SK-N-SH (cell line): ENCODE results near the gene NFATC4. TPM values are rescaled to one million over a fixed set of nuclear protein-coding genes. Genes with fewer than 3 reads are reported as not detected.

ENCODE experiments used
- CTCF ChIA-PET: fragments of 300-600, 350-600 bp; formaldehyde crosslinking; extraction: SDS; loops from one replicate; lab custom pipeline; 2021; lab: Yijun Ruan, JAX
- POLR2A ChIA-PET: fragments of 350-600 bp; sonication (Branson Sonifier 250); formaldehyde crosslinking; extraction: SDS; loops from one replicate; lab custom pipeline; 2020; ENCODE audit warnings: antibody characterized with exemption, inconsistent platforms; lab: Yijun Ruan, JAX
- DNase-seq: peaks from one replicate; pipeline ENCODE4 v3.0.0; 2012
- H2AFZ ChIP-seq: fragments of 200-600 bp; sonication (generic); 2 replicates; pipeline ENCODE4 v1.8.1; 2016; ENCODE audit warnings: antibody characterized with exemption, mild to moderate bottlenecking, low read depth
- H3F3A ChIP-seq: fragments of 200-600 bp; sonication (generic); replicated peaks from 2 replicates; pipeline ENCODE3; 2016; ENCODE audit warnings: antibody characterized with exemption, mild to moderate bottlenecking; ENCODE audit not compliant: insufficient read depth
- H3K27ac ChIP-seq, 2 experiments: fragments of 200-500 bp in 1 of 2; fragments of 200-600 bp in 1 of 2; sonication (Bioruptor generic) in 1 of 2; sonication (generic), shearing (Covaris generic) in 1 of 2; 2 replicates each; pipeline versions ENCODE4 v1.5.1 to v1.6.1; 2014 to 2016; ENCODE audit warnings: low read depth in 2 of 2, inconsistent platforms in 1 of 2, low read length in 1 of 2, mild to moderate bottlenecking in 1 of 2, mixed read lengths in 1 of 2
- H3K27me3 ChIP-seq: fragments of 200-600 bp; sonication (generic), shearing (Covaris generic); 2 replicates; pipeline ENCODE4 v1.6.1; 2016; ENCODE audit warnings: mixed run types; ENCODE audit not compliant: insufficient read depth
- H3K36me3 ChIP-seq, 2 experiments: fragments of 200-500 bp in 1 of 2; fragments of 200-600 bp in 1 of 2; sonication (Bioruptor generic) in 1 of 2; sonication (generic) in 1 of 2; replicated peaks in 1 of 2; 2 replicates each; pipeline versions ENCODE3 to v1.5.1; 2014 to 2016; ENCODE audit warnings: low read length in 1 of 2, mild to moderate bottlenecking in 1 of 2; ENCODE audit not compliant: insufficient read depth in 2 of 2, control insufficient read depth in 1 of 2
- H3K4me1 ChIP-seq, 2 experiments: fragments of 200-500 bp in 1 of 2; fragments of 200-600 bp in 1 of 2; sonication (Bioruptor generic) in 1 of 2; sonication (generic), shearing (Covaris generic) in 1 of 2; 2 replicates each; pipeline versions ENCODE4 v1.5.1 to v1.6.1; 2014 to 2016; ENCODE audit warnings: low read depth in 1 of 2, low read length in 1 of 2, mixed run types in 1 of 2; ENCODE audit not compliant: insufficient read depth in 2 of 2, control insufficient read depth in 1 of 2
- H3K4me2 ChIP-seq: fragments of 200-600 bp; sonication (generic), shearing (Covaris generic); 2 replicates; pipeline ENCODE4 v1.6.1; 2017; ENCODE audit warnings: mixed run types
- H3K4me3 ChIP-seq, 2 experiments: fragments of 200-500 bp in 1 of 2; fragments of 200-600 bp in 1 of 2; sonication (Bioruptor generic) in 1 of 2; sonication (generic), shearing (Covaris generic) in 1 of 2; 2 replicates each; pipeline versions ENCODE4 v1.5.1 to v1.8.1; 2014 to 2016; ENCODE audit warnings: low read depth in 2 of 2, inconsistent platforms in 1 of 2, low read length in 1 of 2, mild to moderate bottlenecking in 1 of 2, mixed read lengths in 1 of 2, moderate library complexity in 1 of 2
- H3K79me2 ChIP-seq: fragments of 200-600 bp; sonication (generic); 2 replicates; pipeline ENCODE4 v1.8.1; 2017; ENCODE audit warnings: mild to moderate bottlenecking; ENCODE audit not compliant: insufficient read depth
- H3K9ac ChIP-seq: fragments of 200-600 bp; sonication (generic); 2 replicates; pipeline ENCODE4 v1.6.1; 2017; ENCODE audit warnings: mixed run types
- H3K9me2 ChIP-seq: fragments of 200-600 bp; sonication (generic); 2 replicates; pipeline ENCODE4 v1.6.1; 2017; ENCODE audit warnings: mixed run types
- H3K9me3 ChIP-seq: fragments of 200-600 bp; sonication (generic); 2 replicates; pipeline ENCODE4 v1.6.1; 2017; ENCODE audit warnings: mixed run types, mild to moderate bottlenecking, moderate library complexity
- H4K20me1 ChIP-seq: fragments of 200-600 bp; sonication (generic); 2 replicates; pipeline ENCODE4 v1.6.1; 2017; ENCODE audit warnings: mild to moderate bottlenecking, mixed run types; ENCODE audit not compliant: insufficient read depth
- CHD2 ChIP-seq: fragments of 150-350 bp; IDR thresholded peaks from 2 replicates; pipeline ENCODE4 v1.6.1; 2018; ENCODE audit warnings: low read length; ENCODE audit not compliant: partially characterized antibody
- CTCF ChIP-seq: fragments of 200-600 bp; sonication (generic); IDR thresholded peaks from 2 replicates; pipeline ENCODE4 v1.6.1; 2017; ENCODE audit warnings: antibody characterized with exemption, mild to moderate bottlenecking, moderate library complexity
- ELF1 ChIP-seq: IDR thresholded peaks from 2 replicates; pipeline ENCODE4 v1.4.0; 2012
- FOXJ3 ChIP-seq: sonication (generic); formaldehyde crosslinking; IDR thresholded peaks from 2 replicates; pipeline ENCODE4 v1.5.1; 2020; ENCODE audit warnings: mild to moderate bottlenecking, missing genetic modification reagents
- GATA2 ChIP-seq: sonication (generic); formaldehyde crosslinking; IDR thresholded peaks from 2 replicates; pipeline ENCODE4 v1.5.0; 2020; ENCODE audit warnings: mild to moderate bottlenecking, missing genetic modification reagents
- JUND ChIP-seq: IDR thresholded peaks from 2 replicates; pipeline ENCODE4 v1.4.0; 2012
- MEF2A ChIP-seq: IDR thresholded peaks from 2 replicates; pipeline ENCODE4 v1.4.0; 2012; ENCODE audit warnings: low read depth, borderline replicate concordance
- NFIC ChIP-seq: IDR thresholded peaks from 2 replicates; pipeline ENCODE4 v1.4.0; 2012; ENCODE audit warnings: borderline replicate concordance
- PBX3 ChIP-seq: IDR thresholded peaks from 2 replicates; pipeline ENCODE4; 2012
- POLR2AphosphoS5 ChIP-seq: IDR thresholded peaks from 2 replicates; pipeline ENCODE4 v1.6.1; 2012; ENCODE audit warnings: low read depth, low read length
- RAD21 ChIP-seq: IDR thresholded peaks from 2 replicates; pipeline ENCODE4 v1.6.1; 2012; ENCODE audit warnings: mild to moderate bottlenecking, low read length
- RFX5 ChIP-seq: IDR thresholded peaks from 2 replicates; pipeline ENCODE4 v1.6.1; 2012; ENCODE audit warnings: mild to moderate bottlenecking, improper control_type of control experiment, low read length
- RXRA ChIP-seq: IDR thresholded peaks from 2 replicates; pipeline ENCODE4 v1.4.0; 2012; ENCODE audit warnings: low read depth, mild to moderate bottlenecking, borderline replicate concordance
- TEAD4 ChIP-seq: IDR thresholded peaks from 2 replicates; pipeline ENCODE4 v1.4.0; 2012; ENCODE audit warnings: mild to moderate bottlenecking, borderline replicate concordance; ENCODE audit not compliant: insufficient read depth
- USF1 ChIP-seq: IDR thresholded peaks from 2 replicates; pipeline ENCODE4 v1.4.0; 2012; ENCODE audit warnings: low read depth, borderline replicate concordance
- USF2 ChIP-seq: fragments of 150-350 bp; IDR thresholded peaks from 2 replicates; pipeline ENCODE4 v1.6.1; 2017; ENCODE audit warnings: antibody characterized with exemption, low read length, low read depth, borderline replicate concordance
- YY1 ChIP-seq: IDR thresholded peaks from 2 replicates; pipeline ENCODE4 v1.4.0; 2012; ENCODE audit warnings: low read depth, mild to moderate bottlenecking
- ZBTB33 ChIP-seq: IDR thresholded peaks from 2 replicates; pipeline ENCODE4 v1.4.0; 2012; ENCODE audit warnings: low read depth, borderline replicate concordance
- WGBS: methylation state at CpG from one replicate; pipeline ENCODE4 v1.1.6; 2017; ENCODE audit warnings: low lambda C conversion rate; 5-methylcytosine and 5-hydroxymethylcytosine counted together
- polyA plus RNA-seq, 3 experiments: library from polyadenylated mRNA; depleted of rRNA; stranded (reverse); fragments of >200 nt; gene quantifications; 2 replicates each; pipeline ENCODE4 v1.2.3, GENCODE V29; 2012

The NFATC4 gene
- polyA plus RNA-seq, 1 of the 3 experiments (the other 2 are of a cell fraction) = 25.3 TPM

- Histone ChIP-seq H3K27me3 (no peaks in the 10 kb centered on the region), H3K4me2 (no peak overlapping the region), H3K9ac (no peak overlapping the region), H3K36me3 (no peaks in the 10 kb centered on the region), H3K9me3 (no peaks in the 10 kb centered on the region), H3K4me3 (no peak overlapping the region), H2AFZ (no peak overlapping the region), H3K79me2 (no peaks in the 10 kb centered on the region), H3F3A (peaks cover 13% of the 10 kb centered on the region), H4K20me1 (no peaks in the 10 kb centered on the region)
- DNase-seq = no peak
- POLR2A ChIA-PET = interaction anchor here (0.8 kb wide), 1 partner anchor 23 kb away, joined by 3 read pairs; no protein-coding TSS in a partner anchor
- TF ChIP-seq USF2 = no peak
- peak; percentile 51; the same call in 1 of the 2 replicates for TF ChIP-seq USF1
- TF ChIP-seq, all 33 proteins: peak for 1
- no peak overlapping the region for H3K27ac ChIP-seq
- H3K9me2 ChIP-seq = no peaks in the 10 kb centered on the region
- 70% methylated on average over 11 of the region's 11 CpGs for WGBS
- H3K4me1 ChIP-seq = no peaks in the 10 kb centered on the region; a peak in 2 of 4 replicates
- CTCF ChIA-PET = interaction anchor here (0.9 to 1.8 kb wide), 4 partner anchors 12 to 42 kb away, joined by 3 to 5 read pairs (median 4); no protein-coding TSS in a partner anchor
Measured at GRCh38 chr14:24389226-24389848, 21.4 kb downstream of the NFATC4 start.

- H2AFZ ChIP-seq = no peak overlapping the region
- H3K36me3 ChIP-seq = no peaks in the 10 kb centered on the region
- H3K9ac ChIP-seq = no peak overlapping the region
- H3K4me3 ChIP-seq = no peak overlapping the region
- H3K27me3 ChIP-seq = no peaks in the 10 kb centered on the region
- DNase-seq = no peak
- WGBS = 89% methylated on average over 6 of the region's 6 CpGs
- no peaks in the 10 kb centered on the region for H3K79me2 ChIP-seq
- no peaks in the 10 kb centered on the region for H3K9me2 ChIP-seq
- H3F3A ChIP-seq = peaks cover 20% of the 10 kb centered on the region
- POLR2A ChIA-PET = no interaction called here
- no peaks in the 10 kb centered on the region for H3K9me3 ChIP-seq
- H3K4me2 ChIP-seq = no peak overlapping the region
- CTCF ChIA-PET = interaction anchor here (1.7 to 1.8 kb wide), 2 partner anchors 13 to 26 kb away, joined by 5 read pairs; no protein-coding TSS in a partner anchor
- no peak overlapping the region for H3K27ac ChIP-seq
- no peaks in the 10 kb centered on the region for H4K20me1 ChIP-seq
- H3K4me1 ChIP-seq = no peaks in the 10 kb centered on the region; a peak in 2 of 4 replicates
- no peak for TF ChIP-seq RFX5
- no peak for TF ChIP-seq GATA2
- TF ChIP-seq FOXJ3 = no peak
- no peak for TF ChIP-seq POLR2AphosphoS5
- no peak for TF ChIP-seq ZBTB33
- no peak for TF ChIP-seq RAD21
- no peak for TF ChIP-seq MEF2A
- TF ChIP-seq NFIC = no peak
- TF ChIP-seq RXRA = no peak
- no peak for TF ChIP-seq YY1
- TF ChIP-seq PBX3 = no peak
- TF ChIP-seq TEAD4 = no peak
- no peak for TF ChIP-seq ELF1
- no peak for TF ChIP-seq JUND
- no peak for TF ChIP-seq CHD2
- no peak for TF ChIP-seq CTCF
Measured at GRCh38 chr14:24390701-24391468, 22.9 kb downstream of the NFATC4 start.
